Bronchial epithelial cell (primary cell): ENCODE measurements around the gene TRIM38. TPM values are rescaled to one million over a fixed set of nuclear protein-coding genes. Genes with fewer than 3 reads are reported as not detected.

Experiments
- DNase-seq: peaks from one replicate; pipeline ENCODE4 v3.0.0-alpha.2; 2010; ENCODE audit warnings: low read depth
- FAIRE-seq: peaks from 2 replicates; lab custom pipeline; 2011; peaks lifted over from hg19 to GRCh38; lab: Jason Lieb, UNC
- H3K27me3 ChIP-seq: 2 replicates; pipeline ENCODE4 v1.5.1; 2011; ENCODE audit warnings: low read length; ENCODE audit not compliant: control insufficient read depth, insufficient read depth
- H3K36me3 ChIP-seq: 2 replicates; pipeline ENCODE4 v1.5.1; 2011; ENCODE audit warnings: low read length; ENCODE audit not compliant: control insufficient read depth, insufficient read depth
- H3K4me3 ChIP-seq: 2 replicates; pipeline ENCODE4 v1.5.1; 2011; ENCODE audit warnings: mild to moderate bottlenecking, low read depth, low read length, control low read depth
- total RNA-seq: library from RNA; depleted of rRNA; stranded (reverse); fragments of >200 nt; gene quantifications from 2 replicates; pipeline ENCODE4 v1.2.1, GENCODE V29; 2014
- TF ChIP-seq, protein P1 (sequence below): IDR thresholded peaks from 2 replicates; pipeline ENCODE4 v1.5.1; 2011; ENCODE audit warnings: mild to moderate bottlenecking, moderate library complexity, low read length, control low read depth, inconsistent platforms; ENCODE audit not compliant: insufficient read depth, severe bottlenecking

TRIM38 gene
- total RNA-seq, 1 donor from 2014 or later: 2.9 TPM

DNA sequence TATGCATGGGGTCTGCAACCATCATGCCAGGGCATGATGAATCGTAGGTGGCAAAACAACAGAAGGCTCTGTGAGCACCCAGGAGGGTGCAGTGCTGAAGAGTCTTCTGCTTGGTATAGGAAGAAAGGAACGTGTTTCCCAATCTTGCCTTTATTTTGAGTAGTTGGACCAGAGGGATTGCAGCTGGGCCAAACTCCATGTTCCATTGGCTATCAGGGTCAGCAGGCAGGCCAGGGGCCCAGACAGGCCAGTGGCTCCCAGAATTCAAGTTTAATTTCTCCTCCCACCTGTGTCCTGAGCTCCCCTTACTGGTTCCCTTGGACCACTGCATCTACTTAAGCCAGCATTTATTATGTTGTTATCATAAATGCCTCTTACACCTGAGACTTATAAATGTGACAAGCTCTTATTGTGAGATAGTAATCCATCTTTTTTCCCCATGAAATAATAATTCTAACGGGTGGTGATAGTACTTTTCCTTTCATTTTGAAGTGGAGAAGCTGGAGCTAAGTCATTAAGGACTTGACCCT, 918 bp upstream of the TRIM38 start:
- H3K4me3 ChIP-seq: no peak overlapping the region
- TF ChIP-seq, protein P1, sequence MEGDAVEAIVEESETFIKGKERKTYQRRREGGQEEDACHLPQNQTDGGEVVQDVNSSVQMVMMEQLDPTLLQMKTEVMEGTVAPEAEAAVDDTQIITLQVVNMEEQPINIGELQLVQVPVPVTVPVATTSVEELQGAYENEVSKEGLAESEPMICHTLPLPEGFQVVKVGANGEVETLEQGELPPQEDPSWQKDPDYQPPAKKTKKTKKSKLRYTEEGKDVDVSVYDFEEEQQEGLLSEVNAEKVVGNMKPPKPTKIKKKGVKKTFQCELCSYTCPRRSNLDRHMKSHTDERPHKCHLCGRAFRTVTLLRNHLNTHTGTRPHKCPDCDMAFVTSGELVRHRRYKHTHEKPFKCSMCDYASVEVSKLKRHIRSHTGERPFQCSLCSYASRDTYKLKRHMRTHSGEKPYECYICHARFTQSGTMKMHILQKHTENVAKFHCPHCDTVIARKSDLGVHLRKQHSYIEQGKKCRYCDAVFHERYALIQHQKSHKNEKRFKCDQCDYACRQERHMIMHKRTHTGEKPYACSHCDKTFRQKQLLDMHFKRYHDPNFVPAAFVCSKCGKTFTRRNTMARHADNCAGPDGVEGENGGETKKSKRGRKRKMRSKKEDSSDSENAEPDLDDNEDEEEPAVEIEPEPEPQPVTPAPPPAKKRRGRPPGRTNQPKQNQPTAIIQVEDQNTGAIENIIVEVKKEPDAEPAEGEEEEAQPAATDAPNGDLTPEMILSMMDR: no peak
- H3K27me3 ChIP-seq: no peaks in the 10 kb centered on the region
- DNase-seq (no peak), FAIRE-seq (no peak)
- peaks cover 5% of the 10 kb centered on the region for H3K36me3 ChIP-seq

DNA sequence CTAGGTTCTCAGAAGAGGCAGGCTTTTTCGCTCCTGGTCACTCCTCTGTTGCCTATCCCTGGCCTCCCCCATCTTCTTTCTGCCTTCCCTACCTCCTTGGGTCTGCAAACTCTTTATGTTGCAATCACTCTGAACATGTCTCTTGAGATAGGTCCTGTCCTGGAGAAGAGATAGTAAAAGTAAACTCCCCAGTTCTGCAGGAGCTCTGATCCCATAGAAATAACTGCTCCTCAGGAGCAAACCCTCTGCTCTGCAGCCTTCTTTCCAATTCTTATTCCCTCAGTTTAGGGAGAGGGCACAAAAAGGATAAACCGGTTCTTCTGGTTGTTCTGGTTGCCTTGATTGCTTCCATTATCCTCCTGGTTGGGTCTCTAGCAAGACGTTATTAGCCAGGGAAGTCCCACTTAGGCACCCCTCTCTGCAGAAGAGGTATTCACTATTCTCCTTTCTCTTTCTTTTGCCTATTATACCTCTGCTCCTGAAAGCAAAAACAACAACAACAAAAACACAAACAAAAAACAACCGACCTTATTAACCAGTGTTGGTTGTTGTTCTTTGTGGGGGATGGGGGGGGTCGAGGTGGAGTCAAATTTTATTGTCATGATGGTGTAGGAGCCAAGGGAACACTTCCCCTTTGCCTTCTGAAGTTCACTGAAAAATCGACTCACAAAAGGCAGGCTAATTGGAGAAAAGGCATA, 973 bp downstream of the TRIM38 start:
- FAIRE-seq (no peak), DNase-seq (peak; percentile 65)
- peak overlapping the region; percentile 57 for H3K4me3 ChIP-seq
- TF ChIP-seq, protein P1: no peak
- H3K36me3 ChIP-seq: peaks cover 7% of the 10 kb centered on the region
- H3K27me3 ChIP-seq: no peaks in the 10 kb centered on the region

DNA sequence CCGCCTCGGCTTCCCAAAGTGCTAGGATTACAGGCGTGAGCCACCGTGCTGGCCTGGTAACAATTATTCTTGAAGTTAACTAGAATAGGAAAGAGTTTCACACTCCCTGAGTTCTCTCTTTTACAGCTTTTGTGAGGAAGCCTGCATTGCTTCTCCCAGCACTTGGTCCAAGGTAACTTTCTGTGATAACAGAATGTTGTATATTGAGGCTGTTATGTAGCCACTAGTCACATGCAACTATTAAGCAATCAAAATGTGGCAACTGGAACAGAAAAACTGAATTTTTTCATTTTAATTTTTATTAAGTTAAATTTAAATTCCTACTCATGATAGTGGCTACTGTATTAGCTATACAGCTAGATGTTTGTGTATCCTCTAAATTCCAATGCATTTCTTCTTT, 2.5 kb downstream of the TRIM38 start:
- DNase-seq (no peak), FAIRE-seq (no peak)
- Histone ChIP-seq H3K4me3 (no peak overlapping the region), H3K36me3 (peaks cover 11% of the 10 kb centered on the region), H3K27me3 (no peaks in the 10 kb centered on the region)
- TF ChIP-seq, protein P1: no peak

DNA sequence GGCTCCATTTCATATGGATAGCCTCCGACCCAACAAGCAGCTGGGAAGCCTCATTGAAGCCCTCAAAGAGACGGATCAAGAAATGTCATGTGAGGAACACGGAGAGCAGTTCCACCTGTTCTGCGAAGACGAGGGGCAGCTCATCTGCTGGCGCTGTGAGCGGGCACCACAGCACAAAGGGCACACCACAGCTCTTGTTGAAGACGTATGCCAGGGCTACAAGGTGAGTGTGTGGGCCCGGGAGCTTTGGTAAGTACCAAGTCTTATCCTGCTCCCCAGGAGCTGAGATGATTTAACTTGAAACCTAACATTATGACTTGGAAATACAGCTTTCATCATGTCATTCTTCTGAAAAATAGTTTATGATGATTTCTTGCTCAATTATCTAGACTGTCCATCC, 4.1 kb downstream of the TRIM38 start:
- H3K36me3 ChIP-seq: peaks cover 11% of the 10 kb centered on the region
- TF ChIP-seq, protein P1: no peak
- DNase-seq (no peak), FAIRE-seq (no peak)
- H3K27me3 ChIP-seq: no peaks in the 10 kb centered on the region
- no peak overlapping the region for H3K4me3 ChIP-seq

DNA sequence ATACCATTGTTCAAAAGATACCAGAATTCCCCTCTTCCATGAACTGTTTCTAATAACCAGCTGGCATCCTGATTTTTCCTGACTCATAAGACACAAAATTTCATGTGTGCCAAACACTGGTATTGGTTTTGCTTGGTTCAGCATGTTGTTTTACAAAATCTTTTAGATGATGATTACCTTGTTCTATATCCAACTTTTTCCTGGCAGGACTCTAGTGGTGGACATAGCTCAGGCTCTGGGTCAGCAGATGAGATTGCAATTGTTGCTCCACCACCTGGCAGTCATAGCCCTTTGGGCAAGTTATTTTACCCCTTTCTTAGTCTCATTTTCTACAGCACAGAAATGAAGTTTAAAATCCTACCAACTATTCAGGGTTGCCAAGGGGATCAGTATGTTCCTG, 6.2 kb downstream of the TRIM38 start:
- no peaks in the 10 kb centered on the region for H3K27me3 ChIP-seq
- H3K4me3 ChIP-seq: no peak overlapping the region
- no peak for FAIRE-seq
- DNase-seq: no peak
- TF ChIP-seq, protein P1: no peak
- H3K36me3 ChIP-seq: peaks cover 22% of the 10 kb centered on the region
